Fibroblast of the aortic adventitia (primary cell): ENCODE measurements around the gene RD3L. TPM values are rescaled to one million over a fixed set of nuclear protein-coding genes. Genes with fewer than 3 reads are reported as not detected.

ENCODE experiments used
- DNase-seq: peaks from one replicate; pipeline ENCODE4 v3.0.0-alpha.2; 2010; ENCODE audit warnings: low read depth
- H3K4me3 ChIP-seq: 2 replicates; pipeline ENCODE4 v1.5.1; 2011; ENCODE audit warnings: low read depth, mild to moderate bottlenecking, control low read depth, low read length, moderate library complexity
- CTCF ChIP-seq: IDR thresholded peaks from 2 replicates; pipeline ENCODE4 v1.5.1; 2011; ENCODE audit warnings: mild to moderate bottlenecking, low read length, control low read depth, inconsistent platforms; ENCODE audit not compliant: insufficient read depth
- total RNA-seq: library from RNA; depleted of rRNA; stranded (reverse); fragments of >200 nt; gene quantifications from 2 replicates; pipeline ENCODE4 v1.2.3, GENCODE V29; 2012; ENCODE audit warnings: low replicate concordance

The RD3L gene
- total RNA-seq, 1 donor: not detected

- no peak for TF ChIP-seq CTCF
Measured at GRCh38 chr14:103916636-103917262, 25.6 kb downstream of the RD3L start.

DNA sequence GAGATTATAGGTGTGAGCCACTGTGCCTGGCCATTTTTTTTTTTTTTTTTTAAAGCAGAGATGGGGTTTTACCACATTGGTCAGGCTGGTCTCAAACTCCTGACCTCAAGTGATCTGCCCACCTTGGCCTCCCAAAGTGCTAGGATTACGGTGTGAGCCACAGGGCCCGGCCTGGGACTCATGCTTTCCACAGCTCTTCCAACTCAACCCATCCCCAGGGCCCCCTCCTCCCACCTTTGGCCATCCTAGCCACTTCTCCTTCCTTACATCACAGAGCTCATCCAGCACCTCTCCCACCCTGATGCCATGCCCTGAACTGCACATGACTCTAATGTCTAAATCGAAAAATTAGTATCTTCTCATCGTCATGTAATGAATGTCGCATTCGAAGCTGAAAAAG lies 26.7 kb downstream of the RD3L start:
- no peak for TF ChIP-seq CTCF
- H3K4me3 ChIP-seq: no peak overlapping the region
- DNase-seq: no peak

More at GRCh38 chr14:103916636-103917262, 25.6 kb downstream of the RD3L start:
- peak; percentile 58 for DNase-seq
- no peak overlapping the region for H3K4me3 ChIP-seq

- TF ChIP-seq CTCF: no peak
- no peak for DNase-seq
- no peak overlapping the region for H3K4me3 ChIP-seq
Measured at GRCh38 chr14:103910984-103911383, 31.3 kb downstream of the RD3L start.

GRCh38 chr14:103910262-103910935 lies 31.9 kb downstream of the RD3L start:
- peak; percentile 70 for DNase-seq
- H3K4me3 ChIP-seq: no peak overlapping the region
- TF ChIP-seq CTCF: peak; percentile 79

DNA sequence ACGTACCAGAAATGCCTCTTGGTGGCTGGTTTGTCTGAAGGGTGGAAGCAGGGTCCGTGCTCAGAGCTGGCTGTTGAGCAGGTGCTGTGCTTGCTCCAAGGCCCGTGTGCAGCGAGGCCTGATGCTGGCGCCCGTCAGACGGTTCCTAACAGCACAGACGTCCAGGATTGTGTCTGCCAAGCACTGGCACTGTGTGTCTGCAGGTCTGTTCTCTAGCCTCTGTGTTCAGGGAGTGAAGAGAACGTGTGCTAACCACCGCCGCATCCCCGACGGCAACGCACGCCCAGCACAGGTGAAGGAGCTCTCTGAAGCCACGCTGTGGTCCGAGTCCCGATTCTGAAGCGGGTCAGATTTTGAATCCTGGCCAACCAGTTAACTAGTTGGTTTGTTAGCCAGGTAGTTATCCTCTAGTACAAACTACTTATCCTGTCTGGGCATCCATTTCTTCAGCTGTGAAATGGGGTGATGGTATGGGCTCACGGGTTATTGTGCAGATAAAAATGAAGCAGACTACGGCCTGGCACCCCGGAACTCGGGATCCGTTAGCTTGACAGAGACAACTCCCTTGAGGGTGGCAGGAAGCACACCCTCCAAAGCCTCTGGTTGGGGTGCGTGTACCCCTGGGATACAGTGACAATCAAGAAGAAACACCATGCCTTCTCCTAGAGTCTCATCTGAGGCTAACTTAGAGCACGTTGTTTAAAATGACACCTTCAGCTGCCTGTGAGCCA lies 32.6 kb downstream of the RD3L start:
- H3K4me3 ChIP-seq: no peak overlapping the region
- no peak for DNase-seq

GRCh38 chr14:103908580-103908979 lies 33.7 kb downstream of the RD3L start:
- TF ChIP-seq CTCF: no peak
- no peak for DNase-seq
- H3K4me3 ChIP-seq: no peak overlapping the region

More for the DNA sequence above, 32.6 kb downstream of the RD3L start:
- no peak for TF ChIP-seq CTCF
